TTC549 (cell line): ENCODE results near the gene HSPBP1.

Source experiments
- FAIRE-seq: peaks from 2 replicates; lab custom pipeline; 2012; peaks lifted over from hg19 to GRCh38; lab: Jason Lieb, UNC

The HSPBP1 gene

DNA sequence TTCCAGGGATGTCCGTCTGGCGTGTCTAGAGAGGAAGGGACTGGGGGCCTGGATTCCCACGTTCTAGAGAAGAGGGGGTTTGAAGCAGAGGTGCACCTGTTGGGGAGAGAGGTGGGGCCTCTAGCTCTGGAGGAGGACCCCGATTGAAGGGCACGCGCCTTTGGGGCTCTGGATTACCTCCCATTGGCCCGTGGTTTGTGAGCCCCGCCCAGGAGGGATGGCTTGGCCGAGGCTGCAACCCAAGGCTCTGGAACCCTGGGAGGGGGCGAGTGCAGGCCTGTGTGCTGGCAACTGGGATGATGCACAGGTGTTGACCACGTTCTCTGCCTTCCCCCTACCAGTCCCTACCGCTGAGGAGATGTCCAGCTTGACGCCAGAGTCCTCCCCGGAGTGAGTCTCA lies 25.1 kb upstream of the HSPBP1 start:
- no peak for FAIRE-seq

DNA sequence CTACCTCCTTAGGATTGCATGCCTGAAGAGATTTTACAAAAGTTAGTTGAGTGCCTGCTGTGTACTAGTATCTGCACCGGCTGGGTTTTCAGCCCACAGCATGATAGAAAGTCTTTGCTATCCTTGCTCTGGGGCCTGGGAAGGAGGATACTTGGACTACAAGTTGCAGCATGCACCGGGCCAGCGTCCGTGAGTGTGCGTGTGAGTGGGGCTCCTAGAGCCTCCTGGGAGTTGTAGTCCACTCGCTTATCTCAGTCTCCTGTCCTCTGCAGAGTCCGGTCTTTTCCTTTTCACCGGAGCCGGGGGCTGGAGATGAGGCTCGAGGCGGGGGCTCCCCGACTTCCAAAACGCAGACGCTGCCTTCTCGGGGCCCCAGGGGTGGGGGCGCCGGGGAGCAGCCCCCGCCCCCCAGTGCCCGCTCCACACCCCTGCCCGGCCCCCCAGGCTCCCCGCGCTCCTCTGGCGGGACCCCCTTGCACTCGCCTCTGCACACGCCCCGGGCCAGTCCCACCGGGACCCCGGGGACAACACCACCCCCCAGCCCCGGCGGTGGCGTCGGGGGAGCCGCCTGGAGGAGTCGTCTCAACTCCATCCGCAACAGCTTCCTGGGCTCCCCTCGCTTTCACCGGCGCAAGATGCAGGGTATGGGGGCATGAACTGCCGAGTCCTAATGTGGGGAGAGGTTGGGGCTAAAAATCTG lies 24.5 kb upstream of the HSPBP1 start:
- no peak for FAIRE-seq

DNA sequence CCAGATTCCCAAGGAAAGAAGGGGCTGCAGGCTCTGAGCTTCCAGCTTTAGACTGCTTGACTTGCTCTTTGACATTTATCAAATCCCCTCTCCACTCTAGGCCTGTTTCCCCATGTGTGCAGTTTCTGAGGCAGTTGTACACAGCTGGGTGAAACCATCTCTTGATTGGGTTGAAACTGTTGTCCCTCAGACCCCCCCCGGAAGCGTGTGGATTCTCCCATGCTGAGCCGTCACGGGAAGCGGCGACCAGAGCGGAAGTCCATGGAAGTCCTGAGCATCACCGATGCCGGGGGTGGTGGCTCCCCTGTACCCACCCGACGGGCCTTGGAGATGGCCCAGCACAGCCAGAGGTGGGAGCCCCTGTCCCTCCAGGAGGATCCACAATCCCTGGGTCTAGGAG lies 23.6 kb upstream of the HSPBP1 start:
- no peak for FAIRE-seq

DNA sequence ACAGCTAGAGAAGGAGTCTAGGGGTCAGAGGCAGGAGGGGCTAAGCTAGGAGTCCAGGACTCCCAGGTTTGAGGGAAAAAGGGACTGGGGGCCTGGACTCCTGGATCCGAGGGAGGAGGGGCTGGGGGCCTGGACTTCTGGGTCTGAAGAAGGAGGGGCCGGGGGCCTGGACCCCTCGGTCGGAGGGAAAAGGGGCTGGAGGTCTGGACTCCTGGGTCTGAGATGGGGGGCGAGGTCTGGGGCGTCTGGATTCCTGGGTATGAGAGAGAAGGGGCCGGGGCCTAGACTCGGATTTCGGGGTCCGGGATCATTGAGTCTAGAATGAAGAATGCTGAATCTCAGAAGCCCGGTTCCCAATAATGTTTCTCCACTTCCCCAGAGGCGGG lies 22.4 kb upstream of the HSPBP1 start:
- FAIRE-seq, result no peak

DNA sequence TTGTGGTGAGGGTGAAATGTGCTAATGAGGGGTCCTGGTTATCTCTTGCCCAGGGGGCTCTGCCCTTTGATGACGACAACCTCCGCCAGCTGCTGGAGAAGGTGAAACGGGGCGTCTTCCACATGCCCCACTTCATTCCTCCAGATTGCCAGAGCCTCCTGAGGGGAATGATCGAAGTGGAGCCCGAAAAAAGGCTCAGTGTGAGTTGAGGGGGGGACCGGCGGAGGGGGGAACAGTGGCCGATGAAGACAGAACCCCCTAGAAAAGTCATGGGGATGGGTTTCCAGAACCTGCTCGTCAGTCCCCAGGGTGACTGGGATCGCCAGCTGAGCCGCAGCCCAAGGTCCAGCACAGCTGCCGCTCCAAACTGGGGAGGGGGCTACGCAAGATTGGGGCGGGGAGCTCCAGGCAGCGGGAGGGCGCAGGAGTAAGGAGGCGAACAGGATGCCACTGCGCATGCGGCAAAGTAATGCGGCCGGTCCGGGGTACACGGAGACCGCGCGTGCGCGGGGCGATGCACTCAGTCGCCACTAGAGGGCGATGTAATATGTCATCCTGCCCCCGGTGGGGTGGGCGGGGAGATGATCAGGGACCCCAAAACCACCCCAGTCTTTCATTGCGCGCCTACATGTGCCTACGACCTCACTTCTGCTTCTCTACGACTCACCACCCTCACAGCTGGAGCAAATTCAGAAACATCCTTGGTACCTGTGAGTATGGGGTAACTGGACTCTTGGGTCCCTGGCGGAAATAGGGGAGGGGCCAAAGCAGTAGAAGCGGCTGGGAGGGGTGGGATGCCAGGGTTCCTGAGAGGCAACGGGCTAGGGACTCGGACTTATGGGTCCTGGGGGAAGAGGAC lies 21.8 kb upstream of the HSPBP1 start:
- no peak for FAIRE-seq

DNA sequence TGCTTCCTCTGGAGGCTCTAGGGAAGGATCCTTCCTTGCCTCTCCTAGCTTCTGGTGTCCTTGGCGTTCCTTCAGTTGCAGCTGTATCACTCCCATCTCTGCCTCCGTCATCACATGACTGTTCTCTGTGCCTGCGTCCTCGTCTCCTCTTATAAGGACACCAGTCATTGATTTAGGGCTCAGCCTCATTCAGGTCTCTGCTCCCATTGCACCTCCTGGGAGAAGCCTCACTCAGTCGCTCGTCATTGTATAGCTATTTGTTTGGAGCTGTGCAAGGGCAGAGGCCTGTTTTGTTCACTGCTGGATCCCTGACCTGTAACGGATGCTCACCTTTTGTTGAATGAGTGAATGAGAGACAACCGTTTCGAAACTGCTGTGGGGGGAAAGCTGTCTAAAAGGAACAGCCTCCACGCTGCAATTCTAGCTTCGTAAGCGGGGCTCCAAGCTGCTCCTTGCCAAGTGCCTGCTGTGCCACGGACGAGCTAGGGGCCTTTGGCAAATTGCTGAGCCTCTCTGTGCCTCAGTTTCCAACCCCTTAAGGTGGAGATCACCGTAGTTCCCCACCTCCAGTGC lies 21.1 kb upstream of the HSPBP1 start:
- FAIRE-seq, result no peak

DNA sequence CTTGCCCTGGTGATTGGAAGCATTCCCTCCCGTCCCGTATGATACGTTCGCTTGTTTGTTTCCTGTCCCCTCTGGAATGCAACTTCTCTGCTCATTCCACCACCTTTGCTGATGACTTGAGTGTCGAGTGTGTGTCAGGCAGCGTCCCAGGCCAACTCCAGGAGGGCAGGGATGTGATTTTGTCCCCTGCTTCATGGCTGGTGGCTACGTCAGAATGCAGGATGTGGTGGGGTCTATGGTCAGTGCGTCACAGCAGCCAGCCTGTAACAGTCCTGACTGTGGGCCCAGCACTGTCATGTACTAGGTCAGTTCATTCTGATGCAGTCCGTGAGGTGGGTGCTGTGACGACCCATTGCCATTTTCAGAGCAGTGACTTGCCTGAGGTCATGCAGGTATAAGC lies 20.1 kb upstream of the HSPBP1 start:
- FAIRE-seq, result no peak

DNA sequence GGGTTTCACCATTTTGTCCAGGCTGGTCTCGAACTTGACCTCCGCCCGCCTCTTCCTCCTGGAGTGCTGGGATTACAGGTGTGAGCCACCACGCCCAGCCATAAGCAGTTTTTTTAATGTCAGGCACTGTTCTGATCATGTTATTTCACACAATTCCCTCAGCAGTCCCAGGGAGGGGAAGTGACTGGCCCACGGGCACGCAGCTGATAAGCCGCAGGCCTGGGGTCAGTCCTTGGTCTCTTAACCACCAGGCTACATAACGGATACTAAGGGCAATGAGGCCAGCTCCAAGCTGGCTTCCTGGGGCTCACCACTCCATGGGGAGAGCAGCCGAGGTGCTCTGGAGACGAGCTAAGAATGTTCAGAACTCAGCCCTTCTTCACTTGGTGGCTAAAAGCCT lies 17.4 kb upstream of the HSPBP1 start:
- no peak for FAIRE-seq

DNA sequence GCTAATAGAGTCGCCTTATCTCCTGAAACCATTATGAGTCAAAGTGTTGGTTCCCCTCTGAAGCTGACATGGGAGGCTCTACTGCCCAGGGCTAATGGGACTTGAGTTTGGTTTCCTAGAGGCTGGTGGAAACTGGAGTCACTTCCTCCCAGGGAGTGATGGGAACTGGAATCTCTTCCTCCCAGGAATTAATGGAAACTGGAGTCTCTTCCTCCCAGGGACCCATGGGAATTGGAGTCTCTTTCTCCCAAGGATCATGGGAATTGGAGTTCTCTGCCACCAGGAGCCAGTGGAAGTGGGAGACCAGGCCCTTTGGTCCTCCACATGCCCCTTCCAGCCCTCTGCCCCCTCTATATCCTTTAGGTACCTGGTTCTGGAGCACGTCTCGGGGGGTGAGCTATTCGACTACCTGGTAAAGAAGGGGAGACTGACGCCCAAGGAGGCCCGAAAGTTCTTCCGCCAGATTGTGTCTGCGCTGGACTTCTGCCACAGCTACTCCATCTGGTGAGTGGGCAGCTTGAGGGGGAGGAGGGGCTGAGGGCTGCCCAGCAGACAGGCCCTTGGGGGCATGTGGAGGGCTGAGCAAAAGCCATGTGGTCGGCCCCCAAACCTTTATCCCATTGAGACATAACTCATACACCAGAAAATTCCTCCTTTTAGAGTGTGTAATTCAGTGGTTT lies 9.3 kb upstream of the HSPBP1 start:
- peak; percentile 93 for FAIRE-seq

DNA sequence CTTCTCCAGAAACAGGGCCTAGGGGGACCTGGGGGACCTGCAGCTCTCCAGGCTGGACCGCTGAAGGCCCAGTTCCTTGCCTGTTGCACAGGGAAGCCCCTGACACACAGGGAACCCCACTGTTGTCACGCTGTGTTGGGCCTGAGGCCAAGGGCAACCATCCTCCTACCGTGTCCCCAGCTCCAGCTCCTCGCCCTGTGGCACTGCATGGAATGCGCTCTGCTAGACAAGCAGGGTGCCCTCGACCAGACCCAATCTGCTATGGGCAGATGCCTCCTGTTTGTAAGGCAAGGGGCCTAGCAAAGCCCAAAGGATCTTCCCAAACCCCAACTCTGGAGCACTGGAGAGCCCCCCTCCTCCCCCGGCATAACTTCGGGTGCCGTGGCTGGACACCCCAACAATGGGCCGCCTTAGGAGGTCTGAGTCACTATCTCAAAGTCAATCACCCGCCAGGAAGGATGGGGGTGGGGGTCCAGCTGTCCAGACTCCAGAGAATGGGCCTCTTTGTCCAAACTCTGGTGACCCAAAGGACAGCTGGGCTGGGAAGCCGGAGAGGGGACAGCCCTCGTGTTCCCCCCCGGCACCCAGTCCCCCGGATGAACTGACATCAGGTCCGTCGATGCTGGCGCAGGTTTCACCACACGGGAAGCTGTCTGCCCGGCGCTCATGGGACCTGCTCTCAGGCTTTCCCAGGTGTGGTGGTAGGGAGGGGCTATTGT lies 7.6 kb upstream of the HSPBP1 start:
- no peak for FAIRE-seq

DNA sequence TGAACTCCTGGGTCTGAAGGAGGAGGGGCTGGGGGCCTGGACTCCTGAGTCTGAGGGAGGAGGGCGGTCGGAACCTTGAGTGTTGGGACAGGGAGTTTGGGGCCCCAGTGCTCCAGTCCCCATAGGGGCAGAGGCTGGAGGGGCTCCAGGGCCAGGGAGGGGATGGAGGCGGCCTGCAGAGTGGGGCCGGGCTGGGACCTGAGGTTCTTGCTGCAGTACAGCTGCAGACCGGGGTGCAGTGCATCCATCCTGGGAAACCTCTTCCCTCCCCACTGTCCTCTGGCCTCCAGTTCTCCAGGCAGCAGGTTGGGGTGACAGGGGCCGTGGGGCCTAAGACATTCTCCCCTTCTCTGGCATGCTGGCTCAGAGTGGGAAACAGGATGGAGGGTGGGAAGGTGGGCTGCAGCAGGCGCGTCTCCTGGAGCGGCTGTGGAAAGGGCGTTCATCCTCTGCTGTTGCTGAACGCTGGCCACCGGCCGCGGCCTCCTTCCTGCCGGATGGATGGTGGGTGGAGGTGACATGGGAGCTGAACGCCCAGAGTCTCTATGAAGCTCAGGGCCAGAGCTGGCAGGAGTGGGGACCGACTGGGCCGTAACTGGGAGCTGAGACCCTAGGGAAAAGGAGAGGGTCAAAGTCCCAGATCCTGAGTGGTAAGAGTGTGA lies 5.5 kb upstream of the HSPBP1 start:
- no peak for FAIRE-seq

DNA sequence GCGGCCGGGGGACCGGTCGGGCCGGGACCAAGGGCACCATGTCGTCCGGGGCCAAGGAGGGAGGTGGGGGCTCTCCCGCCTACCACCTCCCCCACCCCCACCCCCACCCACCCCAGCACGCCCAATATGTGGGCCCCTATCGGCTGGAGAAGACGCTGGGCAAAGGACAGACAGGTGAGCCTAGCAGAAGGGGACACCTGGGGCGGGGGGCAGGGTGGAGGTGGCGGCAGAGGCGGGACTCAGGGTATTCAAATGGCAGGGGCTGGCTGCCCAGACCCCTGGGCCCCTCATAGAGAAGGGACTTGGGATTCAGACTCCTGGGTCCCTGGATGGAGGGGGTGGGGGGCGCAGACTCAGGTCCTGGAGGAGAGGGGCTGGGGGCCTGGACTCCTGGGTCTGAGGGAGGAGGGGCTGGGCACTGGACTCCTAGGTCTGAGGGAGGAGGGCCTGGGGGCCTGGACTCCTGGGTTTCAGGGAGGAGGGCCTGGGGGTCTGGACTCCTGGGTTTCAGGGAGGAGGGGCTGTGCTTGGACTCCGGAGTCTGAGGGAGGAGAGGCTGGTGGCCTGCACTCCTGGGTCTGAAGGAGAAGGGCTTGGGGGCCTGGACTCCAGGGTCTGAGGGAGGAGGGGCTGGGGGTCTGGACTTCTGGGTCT lies 4.6 kb upstream of the HSPBP1 start:
- FAIRE-seq, result no peak

DNA sequence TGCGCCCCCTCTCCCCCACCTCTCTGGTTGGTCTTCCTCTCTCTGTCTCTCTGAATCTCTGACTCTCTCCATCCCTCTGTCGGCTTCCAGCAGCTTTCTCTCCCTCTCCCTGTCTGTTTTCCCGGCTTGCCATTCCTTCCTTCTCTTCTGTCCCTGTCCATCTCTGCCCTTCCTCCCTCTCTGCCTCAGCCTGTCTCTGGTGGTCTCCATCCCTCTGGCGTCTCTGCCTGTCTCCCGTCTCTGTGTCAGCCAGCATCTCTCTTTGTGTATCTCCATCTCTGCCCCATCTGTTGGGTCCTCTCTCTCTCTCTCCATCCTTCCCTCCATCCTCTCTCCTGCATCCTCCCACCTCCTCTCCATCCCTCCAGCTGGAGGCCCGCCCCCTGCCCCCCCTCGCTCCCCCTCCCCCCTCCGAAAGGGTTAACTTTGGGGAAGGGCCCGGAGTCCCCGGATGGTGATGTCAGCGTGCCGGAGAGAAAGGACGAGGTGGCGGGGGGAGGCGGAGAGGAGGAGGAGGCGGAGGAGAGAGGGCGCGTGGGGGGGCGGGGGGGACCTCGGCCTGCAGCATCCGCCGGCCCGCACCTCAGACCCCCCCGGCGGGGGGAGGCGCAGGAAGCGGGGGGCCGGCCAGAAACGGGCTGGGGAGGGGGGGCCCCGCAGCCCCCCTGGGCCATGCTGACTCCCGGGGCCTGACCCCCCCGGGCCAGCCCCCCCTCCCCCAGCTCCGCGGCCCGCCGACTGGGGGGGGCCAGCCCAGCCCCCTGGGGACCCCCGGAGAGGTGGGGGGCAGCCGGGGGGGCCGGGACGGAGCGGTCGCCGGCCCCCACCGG lies 3.9 kb upstream of the HSPBP1 start, which contains the start of gene BRSK1:
Gene BRSK1 (plus strand): TSS at position 450 of the 830 bp plus-strand sequence. CDS start 446 bp downstream, outside the sequence.
- FAIRE-seq, result no peak

DNA sequence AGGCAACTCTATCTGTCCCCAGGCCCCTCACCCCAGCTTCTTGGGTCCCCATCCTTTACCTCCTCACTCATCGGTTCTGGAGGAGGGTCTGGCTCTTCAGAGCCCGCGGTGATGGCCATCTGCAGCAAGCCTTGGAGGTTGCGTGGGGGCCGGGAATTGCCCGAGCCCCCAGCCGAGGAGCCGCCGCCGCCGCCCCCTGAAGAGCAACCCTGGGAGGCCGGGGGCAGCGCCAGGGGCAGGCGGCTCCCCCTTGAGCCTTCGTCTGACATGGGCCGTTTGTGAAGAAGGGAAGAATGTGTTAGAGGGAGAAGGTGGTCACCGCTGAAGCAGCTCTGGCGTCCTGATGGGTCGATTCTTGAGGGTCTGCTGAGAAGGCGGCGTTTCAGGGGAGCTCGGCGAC lies 570 bp downstream of the HSPBP1 start:
- FAIRE-seq, result no peak

DNA sequence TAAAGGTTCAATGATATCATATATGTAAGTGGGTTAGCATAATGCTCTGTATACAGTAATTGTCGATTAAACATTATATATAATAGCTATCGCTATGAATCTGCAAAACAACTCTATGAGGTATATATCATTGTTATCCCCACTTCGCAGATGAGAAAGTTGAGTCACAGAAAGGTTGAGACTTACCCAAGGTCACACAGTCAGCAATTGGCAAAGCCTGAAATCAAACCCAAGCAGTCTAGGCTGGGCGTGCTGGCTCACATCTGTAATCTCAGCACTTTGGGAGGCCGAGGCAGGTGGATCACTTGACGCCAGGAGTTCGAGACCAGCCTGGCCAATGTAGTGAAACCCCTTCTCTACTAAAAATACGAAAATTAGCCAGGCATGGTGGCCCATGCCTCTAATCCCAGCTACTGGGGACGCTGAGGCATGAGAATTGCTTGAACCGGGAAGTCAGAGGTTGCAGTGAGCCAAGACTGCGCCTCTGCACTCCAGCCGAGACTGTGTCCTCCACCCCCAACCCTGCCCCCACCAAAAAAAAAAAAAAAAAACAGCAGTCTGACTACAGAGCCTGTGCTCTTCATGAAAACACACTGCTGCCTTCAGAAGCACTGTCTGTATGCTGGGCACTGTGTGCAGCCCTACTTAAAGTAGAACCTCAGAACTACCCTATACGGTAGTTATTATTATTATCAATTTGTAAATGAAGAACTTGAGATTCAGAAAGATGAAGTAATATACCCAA lies 1.3 kb downstream of the HSPBP1 start:
- FAIRE-seq, result no peak

DNA sequence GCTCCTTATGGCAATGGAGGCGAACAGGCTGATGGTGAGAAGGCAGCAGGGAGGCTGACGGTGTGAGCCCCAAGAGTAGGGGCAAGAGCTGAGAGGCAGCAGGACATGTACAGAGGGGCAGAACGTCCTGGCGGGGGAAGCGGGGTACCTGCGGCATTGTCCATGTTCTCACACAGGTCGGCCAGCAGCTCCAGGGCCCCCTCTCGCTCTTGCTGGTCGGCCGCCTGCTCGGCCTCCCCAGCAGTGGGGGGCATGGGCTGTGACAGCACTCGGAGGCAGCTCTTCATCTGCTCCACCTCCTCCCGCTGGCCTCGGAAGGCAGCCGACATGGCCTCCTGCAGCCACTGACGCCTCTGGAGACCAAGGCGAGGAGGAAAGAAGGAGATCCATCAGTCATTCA lies 2.4 kb downstream of the HSPBP1 start:
- no peak for FAIRE-seq

DNA sequence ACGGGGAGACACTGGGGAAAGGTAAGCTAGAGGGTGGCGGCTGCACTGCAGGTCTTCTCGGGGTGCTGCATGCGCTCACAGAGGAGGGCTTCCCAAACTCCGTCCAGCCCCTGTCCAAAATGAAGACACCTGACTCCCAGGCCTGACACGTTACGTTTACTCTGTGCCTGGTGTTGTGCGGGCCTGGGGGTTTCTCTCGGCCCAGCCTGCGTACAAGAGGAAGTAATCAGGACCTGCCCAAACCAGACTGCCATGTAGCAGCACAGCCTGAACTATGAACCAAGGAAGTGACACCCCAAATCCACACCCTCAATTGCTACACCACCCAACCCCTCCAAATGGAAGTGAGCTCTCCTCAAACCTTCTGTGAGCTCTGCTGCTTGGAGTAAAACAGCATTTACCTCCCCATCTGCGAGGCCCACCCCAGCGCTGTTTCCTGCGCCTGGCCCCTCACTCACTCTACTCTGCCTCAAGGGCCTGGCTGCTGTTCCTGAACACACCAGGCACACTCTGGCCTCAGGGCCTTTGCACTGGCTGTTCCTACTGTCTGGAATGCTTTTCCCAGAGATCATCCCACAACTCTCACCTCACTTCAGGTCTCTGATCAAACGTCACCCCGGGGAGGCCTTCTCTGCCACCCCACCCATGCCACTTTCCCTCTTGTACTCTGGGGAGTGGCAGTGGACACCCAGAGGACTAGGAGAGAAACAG lies 3.0 kb downstream of the HSPBP1 start:
- FAIRE-seq, result no peak

DNA sequence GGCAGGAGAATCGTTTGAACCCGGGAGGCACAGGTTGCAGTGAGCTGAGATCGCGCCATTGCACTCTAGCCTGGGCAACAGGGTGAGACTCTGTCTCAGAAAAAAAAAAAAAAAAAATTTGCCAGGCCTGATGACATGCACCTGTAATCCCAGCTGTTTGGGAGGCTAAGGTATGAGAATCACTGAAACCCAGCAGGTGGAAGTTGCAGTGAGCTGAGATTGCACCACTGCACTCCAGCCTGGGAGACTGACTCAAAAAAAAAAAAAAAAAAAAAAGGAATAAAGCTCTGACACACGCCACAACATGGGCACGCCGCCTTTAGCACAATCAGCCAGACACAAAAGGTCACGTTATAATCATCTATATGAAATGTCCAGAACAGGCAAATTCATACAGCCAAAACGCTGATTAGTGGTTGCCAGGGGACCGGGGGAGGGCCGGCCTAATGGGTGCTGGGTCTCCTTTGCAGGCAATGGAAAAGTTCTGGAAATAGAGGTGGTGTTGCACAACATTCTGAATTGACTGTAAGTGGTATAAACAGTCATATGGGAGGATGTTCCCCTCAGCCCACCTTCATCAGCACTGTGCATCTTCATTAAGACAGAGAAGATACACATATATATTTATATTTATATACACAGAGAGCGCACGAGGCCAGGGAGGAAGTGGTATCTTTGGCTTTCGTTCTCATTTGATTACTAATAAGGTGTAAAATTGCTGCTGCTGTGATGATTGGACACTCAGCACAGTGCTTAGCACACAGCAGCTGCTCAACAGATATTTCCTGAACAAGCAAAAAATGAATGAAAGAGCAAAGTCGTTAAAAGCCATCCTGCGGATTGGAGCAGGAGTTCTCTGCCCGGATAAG lies 3.8 kb downstream of the HSPBP1 start:
- no peak for FAIRE-seq
